ENCODE measurements around the gene KRT74.

DNA sequence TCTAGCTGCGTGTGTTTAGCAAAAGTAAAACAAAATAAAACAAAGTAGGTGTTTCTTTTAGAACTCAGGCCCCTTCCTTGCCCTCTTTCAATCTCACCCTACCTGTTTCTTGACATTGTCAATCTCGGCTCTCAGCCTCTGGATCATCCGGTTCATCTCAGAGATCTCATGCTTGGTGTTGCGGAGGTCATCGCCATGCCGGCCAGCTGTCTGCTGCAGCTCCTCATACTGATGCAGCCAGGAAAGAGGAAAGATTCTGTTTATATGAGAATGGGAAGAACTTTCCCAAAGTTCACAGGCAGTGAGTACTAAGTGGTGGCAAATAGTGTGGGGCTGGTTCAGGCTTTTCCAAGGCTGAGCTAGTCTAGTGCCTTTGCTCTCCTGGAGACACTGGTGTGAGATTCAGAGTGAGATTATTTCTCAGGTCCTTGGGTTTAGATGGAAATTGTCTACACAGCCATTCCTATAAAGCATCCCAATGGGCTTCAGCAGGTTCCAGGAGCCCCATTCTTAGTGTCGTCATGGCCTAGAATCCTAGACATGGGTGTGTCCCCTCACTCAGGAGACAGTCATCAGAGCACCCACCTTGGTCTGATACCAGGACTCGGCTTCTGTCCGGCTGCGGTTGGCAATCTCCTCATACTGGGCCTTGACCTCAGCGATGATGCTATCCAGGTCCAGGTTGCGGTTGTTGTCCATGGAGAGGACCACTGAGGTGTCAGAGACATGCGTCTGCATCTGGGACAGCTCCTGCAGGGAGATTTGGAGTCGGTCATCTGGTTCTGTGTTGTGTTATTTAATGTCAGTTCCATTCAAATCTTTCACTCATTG is 56.4 kb downstream of the KRT74 start:
- TF ChIP-seq, protein P1, sequence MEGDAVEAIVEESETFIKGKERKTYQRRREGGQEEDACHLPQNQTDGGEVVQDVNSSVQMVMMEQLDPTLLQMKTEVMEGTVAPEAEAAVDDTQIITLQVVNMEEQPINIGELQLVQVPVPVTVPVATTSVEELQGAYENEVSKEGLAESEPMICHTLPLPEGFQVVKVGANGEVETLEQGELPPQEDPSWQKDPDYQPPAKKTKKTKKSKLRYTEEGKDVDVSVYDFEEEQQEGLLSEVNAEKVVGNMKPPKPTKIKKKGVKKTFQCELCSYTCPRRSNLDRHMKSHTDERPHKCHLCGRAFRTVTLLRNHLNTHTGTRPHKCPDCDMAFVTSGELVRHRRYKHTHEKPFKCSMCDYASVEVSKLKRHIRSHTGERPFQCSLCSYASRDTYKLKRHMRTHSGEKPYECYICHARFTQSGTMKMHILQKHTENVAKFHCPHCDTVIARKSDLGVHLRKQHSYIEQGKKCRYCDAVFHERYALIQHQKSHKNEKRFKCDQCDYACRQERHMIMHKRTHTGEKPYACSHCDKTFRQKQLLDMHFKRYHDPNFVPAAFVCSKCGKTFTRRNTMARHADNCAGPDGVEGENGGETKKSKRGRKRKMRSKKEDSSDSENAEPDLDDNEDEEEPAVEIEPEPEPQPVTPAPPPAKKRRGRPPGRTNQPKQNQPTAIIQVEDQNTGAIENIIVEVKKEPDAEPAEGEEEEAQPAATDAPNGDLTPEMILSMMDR (IDR thresholded peaks at IDR 0.05) = no peak
- TF ChIP-seq POLR2AphosphoS5 (IDR thresholded peaks at IDR 0.05; ENCODE audit: low read depth, low read length) (no peak), TCF7L2 (IDR thresholded peaks at IDR 0.05; ENCODE audit: low read depth, low read length) (no peak), SIN3A (IDR thresholded peaks at IDR 0.05; ENCODE audit: borderline replicate concordance, insufficient read depth, low read depth, low read length) (no peak)
